Measurements from ENCODE around the gene LRRC56.

LRRC56 gene

GRCh38 chr11:575996-576768 is 38.9 kb downstream of the LRRC56 start, which contains the start of gene PHRF1:
PHRF1 (plus strand) TSS chr11:576470; CDS start chr11:581513, 5,043 bp downstream.
- H3K27ac Mint-ChIP-seq (ENCODE audit: low read depth): peak within 1 kb of the TSS; percentile 94
- H3K36me3 Mint-ChIP-seq (ENCODE audit: insufficient read depth): peaks cover 11% of the 10 kb centered on the region
- no peaks in the 10 kb centered on the region for H3K9me3 Mint-ChIP-seq
- ATAC-seq (replicated peaks; ENCODE audit: extremely low read depth, poor library complexity, severe bottlenecking): peak; percentile 88
- no peaks in the 10 kb centered on the region for H3K27me3 Mint-ChIP-seq
- H3K4me1 Mint-ChIP-seq: peaks cover 43% of the 10 kb centered on the region
- peak within 1 kb of the TSS; percentile 93 for H3K4me3 Mint-ChIP-seq
- peak; percentile 93 to 95 for DNase-seq (ENCODE audit: low spot score in 2 of 2)

- DNase-seq (ENCODE audit: low spot score in 2 of 2) (no peak), ATAC-seq (replicated peaks; ENCODE audit: extremely low read depth, poor library complexity, severe bottlenecking) (no peak)
- Mint-ChIP-seq H3K36me3 (ENCODE audit: insufficient read depth) (peaks cover 20% of the 10 kb centered on the region), H3K9me3 (no peaks in the 10 kb centered on the region), H3K27me3 (no peaks in the 10 kb centered on the region), H3K4me1 (peaks cover 51% of the 10 kb centered on the region), H3K27ac (ENCODE audit: low read depth) (peak overlapping the region; percentile 25), H3K4me3 (peak overlapping the region; percentile 78)
These were observed 39.7 kb downstream of the LRRC56 start for GRCh38 chr11:576811-577610.

- peaks cover 22% of the 10 kb centered on the region for H3K36me3 Mint-ChIP-seq (ENCODE audit: insufficient read depth)
- peaks cover 51% of the 10 kb centered on the region for H3K4me1 Mint-ChIP-seq
- no peaks in the 10 kb centered on the region for H3K9me3 Mint-ChIP-seq
- peak overlapping the region; percentile 78 for H3K4me3 Mint-ChIP-seq
- ATAC-seq (replicated peaks; ENCODE audit: extremely low read depth, poor library complexity, severe bottlenecking) (no peak), DNase-seq (ENCODE audit: low spot score in 2 of 2) (no peak)
- peak overlapping the region; percentile 25 for H3K27ac Mint-ChIP-seq (ENCODE audit: low read depth)
- H3K27me3 Mint-ChIP-seq: no peaks in the 10 kb centered on the region
These were observed 40.2 kb downstream of the LRRC56 start for GRCh38 chr11:577611-577894.

GRCh38 chr11:578276-579035 is 41.1 kb downstream of the LRRC56 start:
- ATAC-seq (replicated peaks; ENCODE audit: extremely low read depth, poor library complexity, severe bottlenecking) (no peak), DNase-seq (ENCODE audit: low spot score in 2 of 2) (no peak)
- Mint-ChIP-seq H3K9me3 (no peaks in the 10 kb centered on the region), H3K27ac (ENCODE audit: low read depth) (no peak overlapping the region), H3K4me3 (peak overlapping the region; percentile 78), H3K36me3 (ENCODE audit: insufficient read depth) (peaks cover 24% of the 10 kb centered on the region), H3K4me1 (peaks cover 51% of the 10 kb centered on the region), H3K27me3 (no peaks in the 10 kb centered on the region)

- Mint-ChIP-seq H3K4me1 (peaks cover 46% of the 10 kb centered on the region), H3K27me3 (no peaks in the 10 kb centered on the region), H3K4me3 (peak overlapping the region; percentile 15), H3K9me3 (no peaks in the 10 kb centered on the region), H3K27ac (ENCODE audit: low read depth) (no peak overlapping the region), H3K36me3 (ENCODE audit: insufficient read depth) (peaks cover 26% of the 10 kb centered on the region)
- ATAC-seq (replicated peaks; ENCODE audit: extremely low read depth, poor library complexity, severe bottlenecking) (no peak), DNase-seq (ENCODE audit: low spot score in 2 of 2) (no peak)
These were observed 42.7 kb downstream of the LRRC56 start for GRCh38 chr11:579830-580601.

GRCh38 chr11:581342-581741 is 44.0 kb downstream of the LRRC56 start:
- H3K27ac Mint-ChIP-seq (ENCODE audit: low read depth): peak overlapping the region; percentile 80
- peaks cover 46% of the 10 kb centered on the region for H3K4me1 Mint-ChIP-seq
- DNase-seq (ENCODE audit: low spot score in 2 of 2) (no peak), ATAC-seq (replicated peaks; ENCODE audit: extremely low read depth, poor library complexity, severe bottlenecking) (no peak)
- no peaks in the 10 kb centered on the region for H3K9me3 Mint-ChIP-seq
- peak overlapping the region; percentile 50 for H3K4me3 Mint-ChIP-seq
- H3K27me3 Mint-ChIP-seq: no peaks in the 10 kb centered on the region
- peaks cover 26% of the 10 kb centered on the region for H3K36me3 Mint-ChIP-seq (ENCODE audit: insufficient read depth)

- DNase-seq (ENCODE audit: low spot score in 2 of 2) (no peak), ATAC-seq (replicated peaks; ENCODE audit: extremely low read depth, poor library complexity, severe bottlenecking) (no peak)
- peaks cover 27% of the 10 kb centered on the region for H3K36me3 Mint-ChIP-seq (ENCODE audit: insufficient read depth)
- H3K9me3 Mint-ChIP-seq: no peaks in the 10 kb centered on the region
- no peak overlapping the region for H3K4me3 Mint-ChIP-seq
- H3K27ac Mint-ChIP-seq (ENCODE audit: low read depth): peak overlapping the region; percentile 80
- peaks cover 50% of the 10 kb centered on the region for H3K4me1 Mint-ChIP-seq
- no peaks in the 10 kb centered on the region for H3K27me3 Mint-ChIP-seq
These were observed 44.4 kb downstream of the LRRC56 start for GRCh38 chr11:581752-582151.

GRCh38 chr11:584287-584686 is 47.0 kb downstream of the LRRC56 start:
- H3K4me3 Mint-ChIP-seq: no peak overlapping the region
- H3K36me3 Mint-ChIP-seq (ENCODE audit: insufficient read depth): peaks cover 41% of the 10 kb centered on the region
- peak overlapping the region; percentile 88 for H3K27ac Mint-ChIP-seq (ENCODE audit: low read depth)
- no peaks in the 10 kb centered on the region for H3K9me3 Mint-ChIP-seq
- H3K4me1 Mint-ChIP-seq: peaks cover 48% of the 10 kb centered on the region
- H3K27me3 Mint-ChIP-seq: no peaks in the 10 kb centered on the region
- DNase-seq (ENCODE audit: low spot score in 2 of 2) (no peak), ATAC-seq (replicated peaks; ENCODE audit: extremely low read depth, poor library complexity, severe bottlenecking) (no peak)

- DNase-seq (ENCODE audit: low spot score in 2 of 2) (no peak), ATAC-seq (replicated peaks; ENCODE audit: extremely low read depth, poor library complexity, severe bottlenecking) (no peak)
- H3K4me3 Mint-ChIP-seq: no peak overlapping the region
These were observed 49.3 kb downstream of the LRRC56 start for GRCh38 chr11:586376-587316.

GRCh38 chr11:587546-587945 is 50.2 kb downstream of the LRRC56 start:
- DNase-seq (ENCODE audit: low spot score in 2 of 2) (no peak), ATAC-seq (replicated peaks; ENCODE audit: extremely low read depth, poor library complexity, severe bottlenecking) (no peak)
- Mint-ChIP-seq H3K9me3 (no peaks in the 10 kb centered on the region), H3K4me1 (peaks cover 28% of the 10 kb centered on the region), H3K36me3 (ENCODE audit: insufficient read depth) (peaks cover 51% of the 10 kb centered on the region), H3K27me3 (no peaks in the 10 kb centered on the region), H3K27ac (ENCODE audit: low read depth) (peak overlapping the region; percentile 97), H3K4me3 (peak overlapping the region; percentile 45)

More at GRCh38 chr11:586376-587316, 49.3 kb downstream of the LRRC56 start:
- Mint-ChIP-seq H3K27ac (ENCODE audit: low read depth) (peak overlapping the region; percentile 97), H3K36me3 (ENCODE audit: insufficient read depth) (peaks cover 50% of the 10 kb centered on the region), H3K9me3 (no peaks in the 10 kb centered on the region), H3K4me1 (peaks cover 31% of the 10 kb centered on the region), H3K27me3 (no peaks in the 10 kb centered on the region)

GRCh38 chr11:587978-588380 is 50.7 kb downstream of the LRRC56 start:
- Mint-ChIP-seq H3K27ac (ENCODE audit: low read depth) (peak overlapping the region; percentile 97), H3K4me3 (peak overlapping the region; percentile 45), H3K36me3 (ENCODE audit: insufficient read depth) (peaks cover 54% of the 10 kb centered on the region), H3K4me1 (peaks cover 28% of the 10 kb centered on the region), H3K9me3 (no peaks in the 10 kb centered on the region), H3K27me3 (no peaks in the 10 kb centered on the region)
- ATAC-seq (replicated peaks; ENCODE audit: extremely low read depth, poor library complexity, severe bottlenecking) (peak; percentile 98), DNase-seq (ENCODE audit: low spot score in 2 of 2) (peak; percentile 34 to 59)

Data from central memory CD8-positive, alpha-beta T cell (primary cell).